Measurements from ENCODE around the gene RBM24. TPM values are rescaled to one million over a fixed set of nuclear protein-coding genes. Genes with fewer than 3 reads are reported as not detected.

The RBM24 gene
- total RNA-seq, 1 donor from 2014 or later, result 0.26 TPM

GRCh38 chr6:17336425-17336824 lies 55.3 kb downstream of the RBM24 start:
- FAIRE-seq, result no peak
- H3K27me3 ChIP-seq (ENCODE audit: control insufficient read depth, insufficient read depth, low read length), result no peaks in the 10 kb centered on the region
- DNase-seq (ENCODE audit: low read depth), result no peak
- no peaks in the 10 kb centered on the region for H3K36me3 ChIP-seq (ENCODE audit: control insufficient read depth, insufficient read depth, low read length)
- no peak overlapping the region for H3K4me3 ChIP-seq (ENCODE audit: low read depth, low read length)
- no peak for TF ChIP-seq CTCF (IDR thresholded peaks at IDR 0.05; ENCODE audit: insufficient read depth, low read length, severe bottlenecking)

DNA sequence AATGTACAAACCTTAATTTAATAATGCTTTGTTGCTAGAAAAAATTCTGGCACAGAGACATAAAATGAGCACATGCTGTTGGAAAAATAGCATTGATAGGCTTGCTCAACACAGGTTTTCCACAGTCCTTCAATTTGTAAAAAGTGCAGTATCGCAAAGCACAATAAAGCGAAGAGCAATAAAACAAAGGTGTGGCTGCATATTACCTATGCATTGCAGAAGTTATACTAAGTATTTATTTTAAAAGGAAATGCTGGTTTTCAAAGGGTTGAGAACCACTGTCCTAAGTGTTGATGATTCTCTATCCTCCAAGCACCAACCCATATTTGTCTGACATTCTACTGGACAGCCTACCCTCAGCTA lies 58.1 kb downstream of the RBM24 start:
- no peak overlapping the region for H3K4me3 ChIP-seq (ENCODE audit: low read depth, low read length)
- H3K36me3 ChIP-seq (ENCODE audit: control insufficient read depth, insufficient read depth, low read length), result no peaks in the 10 kb centered on the region
- no peak for TF ChIP-seq CTCF (IDR thresholded peaks at IDR 0.05; ENCODE audit: insufficient read depth, low read length, severe bottlenecking)
- no peaks in the 10 kb centered on the region for H3K27me3 ChIP-seq (ENCODE audit: control insufficient read depth, insufficient read depth, low read length)
- DNase-seq (ENCODE audit: low read depth) (no peak), FAIRE-seq (no peak)

- DNase-seq (ENCODE audit: low read depth) (peak; percentile 79), FAIRE-seq (no peak)
- no peak for TF ChIP-seq CTCF (IDR thresholded peaks at IDR 0.05; ENCODE audit: insufficient read depth, low read length, severe bottlenecking)
- Histone ChIP-seq H3K36me3 (ENCODE audit: control insufficient read depth, insufficient read depth, low read length) (no peaks in the 10 kb centered on the region), H3K27me3 (ENCODE audit: control insufficient read depth, insufficient read depth, low read length) (no peaks in the 10 kb centered on the region), H3K4me3 (ENCODE audit: low read depth, low read length) (no peak overlapping the region)
Measured at GRCh38 chr6:17341117-17341805, 60.1 kb downstream of the RBM24 start.

GRCh38 chr6:17341891-17342290 lies 60.7 kb downstream of the RBM24 start:
- no peak for TF ChIP-seq CTCF (IDR thresholded peaks at IDR 0.05; ENCODE audit: insufficient read depth, low read length, severe bottlenecking)
- Histone ChIP-seq H3K36me3 (ENCODE audit: control insufficient read depth, insufficient read depth, low read length) (no peaks in the 10 kb centered on the region), H3K27me3 (ENCODE audit: control insufficient read depth, insufficient read depth, low read length) (no peaks in the 10 kb centered on the region), H3K4me3 (ENCODE audit: low read depth, low read length) (no peak overlapping the region)
- no peak for FAIRE-seq
- DNase-seq (ENCODE audit: low read depth), result peak; percentile 47

DNA sequence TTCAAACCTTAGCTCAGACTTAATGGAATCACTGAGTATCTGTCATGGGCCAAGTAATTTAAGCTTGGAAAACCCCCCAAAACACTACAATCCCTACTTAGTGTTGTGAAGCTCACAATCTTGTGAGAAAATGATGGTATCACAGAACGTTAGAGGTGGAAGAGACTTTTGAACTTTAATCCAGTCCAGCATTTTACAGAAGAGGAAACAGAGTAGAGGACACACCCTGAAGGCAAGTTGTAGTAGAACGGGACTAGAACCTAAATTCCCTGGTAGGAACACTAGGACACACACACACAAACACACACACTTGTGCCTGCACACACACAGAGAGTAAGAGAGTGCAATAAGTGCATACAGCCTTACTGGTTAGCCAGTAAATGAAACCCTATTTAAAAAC lies 62.1 kb downstream of the RBM24 start:
- no peak for DNase-seq (ENCODE audit: low read depth)
- H3K36me3 ChIP-seq (ENCODE audit: control insufficient read depth, insufficient read depth, low read length), result no peaks in the 10 kb centered on the region
- TF ChIP-seq CTCF (IDR thresholded peaks at IDR 0.05; ENCODE audit: insufficient read depth, low read length, severe bottlenecking), result no peak
- H3K4me3 ChIP-seq (ENCODE audit: low read depth, low read length), result no peak overlapping the region
- FAIRE-seq, result peak; percentile 32
- H3K27me3 ChIP-seq (ENCODE audit: control insufficient read depth, insufficient read depth, low read length), result no peaks in the 10 kb centered on the region

Other genes with a start within 250 kb of the RBM24 start
- not detected in 2 replicates for gene STMND1, start 179.3 kb upstream of the RBM24 start, total RNA-seq
- 2.1 and 3.1 TPM in 2 replicates for gene CAP2, start 112.2 kb downstream of the RBM24 start, total RNA-seq